ENCODE data around the gene AGPAT3. TPM values are rescaled to one million over a fixed set of nuclear protein-coding genes. Genes with fewer than 3 reads are reported as not detected.

The AGPAT3 gene
- polyA plus RNA-seq, 1 donor: 83.0 TPM

DNA sequence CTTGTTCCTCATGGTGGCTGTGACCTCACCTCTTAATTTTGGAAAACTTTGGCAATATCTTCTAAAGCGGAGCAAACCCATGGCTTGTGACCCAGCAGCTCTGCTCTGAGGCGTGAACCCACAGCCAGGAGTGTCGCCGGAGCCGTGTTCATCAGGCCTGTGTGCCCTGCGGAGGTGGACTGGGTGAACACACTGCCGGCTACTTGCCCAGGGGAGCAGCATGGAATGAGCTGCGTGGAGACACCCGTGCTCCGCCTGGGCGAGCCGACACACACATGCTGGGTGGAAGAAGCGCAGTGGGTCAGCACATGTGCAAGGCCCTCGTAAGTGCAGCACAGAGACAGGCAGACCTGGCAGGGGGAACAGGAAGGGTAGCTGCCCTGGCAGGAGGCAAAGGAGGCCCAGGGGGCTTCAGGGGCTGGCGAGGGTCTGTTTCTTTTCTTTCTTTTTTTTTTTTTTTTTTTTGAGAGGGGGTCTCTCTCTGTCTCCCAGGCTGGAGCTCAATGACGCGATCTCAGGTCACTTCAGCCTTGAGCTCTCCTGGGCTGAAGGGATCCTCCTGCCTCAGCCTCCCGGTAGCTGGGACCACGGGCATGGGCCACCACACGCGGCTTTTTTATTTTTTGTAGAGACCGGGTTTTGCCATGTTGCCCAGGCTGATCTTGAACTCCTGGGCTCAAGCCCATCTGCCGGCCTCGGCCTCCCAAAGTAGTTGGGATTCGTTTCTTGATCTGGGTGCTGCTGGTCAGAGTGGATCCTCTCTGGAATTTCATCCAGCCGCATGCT, 41.8 kb downstream of the AGPAT3 start:
- Histone ChIP-seq H3K9me3 (ENCODE audit: control insufficient read depth, low read depth, low read length) (no peaks in the 10 kb centered on the region), H3K4me3 (ENCODE audit: low read length) (no peak overlapping the region), H3K36me3 (ENCODE audit: control insufficient read depth, insufficient read depth, low read length) (peaks cover 33% of the 10 kb centered on the region), H3K4me1 (ENCODE audit: control insufficient read depth, insufficient read depth, low read length) (peaks cover 42% of the 10 kb centered on the region), H3K27me3 (ENCODE audit: control insufficient read depth, insufficient read depth, low read length) (no peaks in the 10 kb centered on the region), H3K27ac (ENCODE audit: low read length) (no peak overlapping the region)
- 100% methylated on average over 1 of the region's 26 CpGs for WGBS (ENCODE audit: insufficient coverage, low lambda C conversion rate)
- DNase-seq: no peak

DNA sequence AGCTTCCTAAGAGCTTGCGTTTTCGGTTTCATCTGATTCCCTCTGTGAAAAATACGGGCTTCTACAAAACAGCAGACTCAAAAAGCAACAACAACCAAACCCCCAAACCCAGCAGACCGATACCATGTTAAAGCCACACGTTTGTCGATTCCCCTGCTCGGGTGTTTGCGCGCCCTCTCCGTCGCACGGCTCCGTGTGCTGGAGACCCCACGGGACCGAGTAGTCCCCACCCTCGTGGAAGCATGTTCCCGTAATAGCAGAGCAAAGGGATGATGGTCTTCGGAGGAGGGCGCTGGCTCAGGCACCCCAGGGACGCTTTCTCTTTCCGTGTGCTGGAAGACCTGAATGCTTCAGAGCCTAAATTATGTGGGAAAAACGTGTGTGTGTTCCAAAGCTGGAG, 42.7 kb downstream of the AGPAT3 start:
- Histone ChIP-seq H3K4me3 (ENCODE audit: low read length) (no peak overlapping the region), H3K4me1 (ENCODE audit: control insufficient read depth, insufficient read depth, low read length) (peaks cover 51% of the 10 kb centered on the region), H3K27me3 (ENCODE audit: control insufficient read depth, insufficient read depth, low read length) (no peaks in the 10 kb centered on the region), H3K9me3 (ENCODE audit: control insufficient read depth, low read depth, low read length) (peaks cover 4% of the 10 kb centered on the region), H3K27ac (ENCODE audit: low read length) (no peak overlapping the region), H3K36me3 (ENCODE audit: control insufficient read depth, insufficient read depth, low read length) (peaks cover 33% of the 10 kb centered on the region)
- WGBS (ENCODE audit: insufficient coverage, low lambda C conversion rate): no CpG with 5 or more reads among the region's 22 CpGs
- no peak for DNase-seq

GRCh38 chr21:43908167-43908566, 43.1 kb downstream of the AGPAT3 start:
- WGBS (ENCODE audit: insufficient coverage, low lambda C conversion rate): no CpG with 5 or more reads among the region's 8 CpGs
- H3K4me3 ChIP-seq (ENCODE audit: low read length): no peak overlapping the region
- H3K9me3 ChIP-seq (ENCODE audit: control insufficient read depth, low read depth, low read length): peaks cover 5% of the 10 kb centered on the region
- no peak overlapping the region for H3K27ac ChIP-seq (ENCODE audit: low read length)
- peaks cover 33% of the 10 kb centered on the region for H3K36me3 ChIP-seq (ENCODE audit: control insufficient read depth, insufficient read depth, low read length)
- peaks cover 53% of the 10 kb centered on the region for H3K4me1 ChIP-seq (ENCODE audit: control insufficient read depth, insufficient read depth, low read length)
- no peak for DNase-seq
- no peaks in the 10 kb centered on the region for H3K27me3 ChIP-seq (ENCODE audit: control insufficient read depth, insufficient read depth, low read length)

- DNase-seq: peak in 1 of 2 donors; percentile 74
- Histone ChIP-seq H3K36me3 (ENCODE audit: control insufficient read depth, insufficient read depth, low read length) (peaks cover 24% of the 10 kb centered on the region), H3K4me1 (ENCODE audit: control insufficient read depth, insufficient read depth, low read length) (peaks cover 52% of the 10 kb centered on the region), H3K27me3 (ENCODE audit: control insufficient read depth, insufficient read depth, low read length) (no peaks in the 10 kb centered on the region), H3K27ac (ENCODE audit: low read length) (peak overlapping the region; percentile 76), H3K9me3 (ENCODE audit: control insufficient read depth, low read depth, low read length) (peaks cover 9% of the 10 kb centered on the region), H3K4me3 (ENCODE audit: low read length) (no peak overlapping the region)
- WGBS (ENCODE audit: insufficient coverage, low lambda C conversion rate): no CpG with 5 or more reads among the region's 19 CpGs
Observed at GRCh38 chr21:43909741-43910400, 44.8 kb downstream of the AGPAT3 start.

GRCh38 chr21:43910460-43910859, 45.4 kb downstream of the AGPAT3 start:
- Histone ChIP-seq H3K27ac (ENCODE audit: low read length) (peak overlapping the region; percentile 76), H3K4me1 (ENCODE audit: control insufficient read depth, insufficient read depth, low read length) (peaks cover 52% of the 10 kb centered on the region), H3K36me3 (ENCODE audit: control insufficient read depth, insufficient read depth, low read length) (peaks cover 24% of the 10 kb centered on the region), H3K27me3 (ENCODE audit: control insufficient read depth, insufficient read depth, low read length) (no peaks in the 10 kb centered on the region), H3K9me3 (ENCODE audit: control insufficient read depth, low read depth, low read length) (peaks cover 9% of the 10 kb centered on the region), H3K4me3 (ENCODE audit: low read length) (no peak overlapping the region)
- DNase-seq: peak; percentile 87 to 93
- no CpG with 5 or more reads among the region's 7 CpGs for WGBS (ENCODE audit: insufficient coverage, low lambda C conversion rate)

GRCh38 chr21:43911015-43911934, 46.3 kb downstream of the AGPAT3 start:
- no CpG with 5 or more reads among the region's 21 CpGs for WGBS (ENCODE audit: insufficient coverage, low lambda C conversion rate)
- Histone ChIP-seq H3K27me3 (ENCODE audit: control insufficient read depth, insufficient read depth, low read length) (no peaks in the 10 kb centered on the region), H3K27ac (ENCODE audit: low read length) (peak overlapping the region; percentile 76), H3K4me1 (ENCODE audit: control insufficient read depth, insufficient read depth, low read length) (peaks cover 52% of the 10 kb centered on the region), H3K4me3 (ENCODE audit: low read length) (no peak overlapping the region), H3K9me3 (ENCODE audit: control insufficient read depth, low read depth, low read length) (peaks cover 9% of the 10 kb centered on the region), H3K36me3 (ENCODE audit: control insufficient read depth, insufficient read depth, low read length) (peaks cover 16% of the 10 kb centered on the region)
- DNase-seq: peak; percentile 88 to 94

GRCh38 chr21:43911935-43912487, 47.0 kb downstream of the AGPAT3 start:
- Histone ChIP-seq H3K36me3 (ENCODE audit: control insufficient read depth, insufficient read depth, low read length) (peaks cover 11% of the 10 kb centered on the region), H3K4me3 (ENCODE audit: low read length) (no peak overlapping the region), H3K9me3 (ENCODE audit: control insufficient read depth, low read depth, low read length) (peaks cover 9% of the 10 kb centered on the region), H3K27me3 (ENCODE audit: control insufficient read depth, insufficient read depth, low read length) (no peaks in the 10 kb centered on the region), H3K27ac (ENCODE audit: low read length) (peak overlapping the region; percentile 76), H3K4me1 (ENCODE audit: control insufficient read depth, insufficient read depth, low read length) (peaks cover 52% of the 10 kb centered on the region)
- no CpG with 5 or more reads among the region's 17 CpGs for WGBS (ENCODE audit: insufficient coverage, low lambda C conversion rate)
- DNase-seq: no peak

DNA sequence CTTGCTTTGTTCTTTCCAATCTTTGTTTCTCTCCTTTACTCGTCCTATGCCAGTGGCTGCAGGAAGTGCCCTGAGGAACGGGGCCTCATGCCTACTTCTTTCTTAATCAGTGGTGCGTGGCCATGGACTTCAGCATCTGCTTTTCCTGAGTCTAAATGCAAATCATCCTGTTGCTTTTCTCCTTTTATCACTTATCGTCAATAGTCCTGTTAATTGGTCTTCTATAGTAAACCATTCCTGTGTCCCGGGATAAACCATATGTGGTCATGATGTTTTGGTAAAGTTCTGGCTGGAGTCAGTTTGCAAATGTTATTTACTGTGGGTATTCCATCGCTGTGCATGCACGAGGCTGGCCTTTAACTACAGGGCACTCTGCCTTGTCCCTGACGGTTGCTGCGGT, 47.5 kb downstream of the AGPAT3 start:
- H3K9me3 ChIP-seq (ENCODE audit: control insufficient read depth, low read depth, low read length): peaks cover 9% of the 10 kb centered on the region
- no peak overlapping the region for H3K4me3 ChIP-seq (ENCODE audit: low read length)
- H3K27ac ChIP-seq (ENCODE audit: low read length): peak overlapping the region; percentile 76
- peaks cover 9% of the 10 kb centered on the region for H3K36me3 ChIP-seq (ENCODE audit: control insufficient read depth, insufficient read depth, low read length)
- peak in 1 of 2 donors; percentile 59 for DNase-seq
- no peaks in the 10 kb centered on the region for H3K27me3 ChIP-seq (ENCODE audit: control insufficient read depth, insufficient read depth, low read length)
- WGBS (ENCODE audit: insufficient coverage, low lambda C conversion rate): 45% methylated on average over 2 of the region's 9 CpGs
- peaks cover 52% of the 10 kb centered on the region for H3K4me1 ChIP-seq (ENCODE audit: control insufficient read depth, insufficient read depth, low read length)

DNA sequence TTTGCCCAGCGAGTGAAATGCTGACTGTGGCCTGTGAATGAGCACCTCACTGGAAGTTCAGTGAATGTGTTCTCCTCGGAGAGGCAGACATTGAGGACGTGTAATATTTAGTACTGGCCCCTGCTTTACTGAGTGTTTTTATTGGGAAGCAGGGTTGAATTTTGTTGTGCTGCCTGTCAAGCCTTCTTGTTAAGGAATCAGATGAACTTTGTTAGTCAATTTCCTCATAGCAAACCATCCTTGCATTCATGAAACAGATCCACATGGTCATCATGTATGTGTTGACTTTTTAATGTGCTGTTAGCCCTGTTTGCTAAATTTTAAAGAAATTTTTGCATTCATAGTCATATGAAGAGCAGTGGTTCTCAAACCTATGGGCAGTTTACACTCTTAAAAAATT, 47.9 kb downstream of the AGPAT3 start:
- WGBS (ENCODE audit: insufficient coverage, low lambda C conversion rate): no CpG with 5 or more reads among the region's 3 CpGs
- Histone ChIP-seq H3K36me3 (ENCODE audit: control insufficient read depth, insufficient read depth, low read length) (peaks cover 5% of the 10 kb centered on the region), H3K4me1 (ENCODE audit: control insufficient read depth, insufficient read depth, low read length) (peaks cover 52% of the 10 kb centered on the region)

GRCh38 chr21:43913928-43914327, 48.9 kb downstream of the AGPAT3 start:
- DNase-seq: no peak
- Histone ChIP-seq H3K4me3 (ENCODE audit: low read length) (no peak overlapping the region), H3K27me3 (ENCODE audit: control insufficient read depth, insufficient read depth, low read length) (no peaks in the 10 kb centered on the region), H3K4me1 (ENCODE audit: control insufficient read depth, insufficient read depth, low read length) (peaks cover 42% of the 10 kb centered on the region), H3K36me3 (ENCODE audit: control insufficient read depth, insufficient read depth, low read length) (peaks cover 2% of the 10 kb centered on the region), H3K9me3 (ENCODE audit: control insufficient read depth, low read depth, low read length) (peaks cover 9% of the 10 kb centered on the region), H3K27ac (ENCODE audit: low read length) (no peak overlapping the region)
- WGBS (ENCODE audit: insufficient coverage, low lambda C conversion rate): no CpG with 5 or more reads among the region's 6 CpGs

More for the DNA sequence above, 47.9 kb downstream of the AGPAT3 start:
- no peak overlapping the region for H3K4me3 ChIP-seq (ENCODE audit: low read length)
- no peaks in the 10 kb centered on the region for H3K27me3 ChIP-seq (ENCODE audit: control insufficient read depth, insufficient read depth, low read length)
- no peak for DNase-seq
- peak overlapping the region; percentile 76 for H3K27ac ChIP-seq (ENCODE audit: low read length)
- peaks cover 9% of the 10 kb centered on the region for H3K9me3 ChIP-seq (ENCODE audit: control insufficient read depth, low read depth, low read length)
